ENCODE data around the gene IL20.

GRCh38 chr1:206836111-206836510, 29.3 kb upstream of the IL20 start:
- TF ChIP-seq CTCF (IDR thresholded peaks at IDR 0.05): no peak
- no peak for TF ChIP-seq SIN3A (IDR thresholded peaks at IDR 0.05; ENCODE audit: borderline replicate concordance, insufficient read depth, low read depth, low read length)
